Activated CD4-positive, alpha-beta T cell treated with anti-CD3 and anti-CD28 coated beads, Interleukin-2, amount 50 U/mL, for 24 hours (primary cell): ENCODE data around the gene DNAJA3.
A peak's percentile ranks its signal among the peaks of the same experiment; 100 is the strongest.
"Not testable (repeated sequence)": the region's sequence is repeated elsewhere in the genome, so short reads cannot be mapped to it uniquely, and the experiment has no call there.

Experiments
- DNase-seq, 2 donors: peaks; one replicate each; pipeline ENCODE4 v3.0.0-alpha.2; 2020; ENCODE audit warnings: low read depth in 1 of 2, low spot score in 1 of 2

DNAJA3 gene

DNA sequence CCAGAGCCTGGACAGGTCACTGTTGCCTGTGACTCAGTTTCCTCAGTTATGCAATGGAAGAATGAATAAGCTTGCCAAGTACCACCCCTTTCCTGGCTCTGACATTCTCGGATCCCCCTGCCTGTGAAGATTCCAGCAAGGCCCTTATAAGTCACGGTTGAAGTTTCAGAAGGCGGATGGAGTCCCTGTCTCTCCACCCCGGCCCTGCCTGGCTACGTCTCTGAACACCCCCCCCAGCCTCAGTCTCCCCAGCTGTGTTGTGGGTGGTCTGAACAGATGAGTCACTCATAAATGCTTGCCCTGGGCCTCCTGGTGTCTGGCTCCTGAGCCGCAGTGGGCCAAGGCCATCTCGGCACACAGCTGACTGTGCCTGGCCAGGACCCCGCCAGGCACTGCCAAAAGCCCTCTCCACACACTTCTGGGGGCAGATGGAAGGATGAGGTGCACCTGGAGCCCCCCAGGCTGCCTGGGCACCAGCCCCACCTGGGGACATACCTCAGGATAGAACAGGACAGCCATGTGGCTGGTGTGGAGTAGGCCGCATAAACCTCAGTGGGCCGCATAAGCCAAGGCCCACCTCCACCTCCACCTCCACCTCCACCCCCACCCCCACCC is 38.6 kb upstream of the DNAJA3 start:
- no peak for DNase-seq

DNA sequence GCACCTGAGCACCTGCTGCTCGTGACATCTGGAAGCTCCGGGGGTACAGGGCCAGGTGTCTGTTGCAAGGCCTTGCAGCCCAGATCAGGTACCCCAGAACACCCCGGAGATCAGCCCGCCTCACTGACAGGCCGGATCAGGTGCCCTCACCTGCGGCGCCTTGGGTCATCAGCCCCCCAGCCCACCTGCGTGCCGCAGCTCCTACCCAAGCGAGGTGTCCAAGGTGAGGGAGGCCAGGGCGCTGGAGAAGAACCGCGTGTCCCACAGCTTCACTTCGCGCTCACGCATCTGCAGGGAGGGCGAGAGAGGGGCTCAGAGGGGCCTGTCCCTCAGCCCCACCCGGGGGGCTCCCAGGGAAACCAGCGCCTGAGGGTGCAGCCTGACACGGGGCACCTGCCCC is 37.9 kb upstream of the DNAJA3 start:
- no peak for DNase-seq

DNA sequence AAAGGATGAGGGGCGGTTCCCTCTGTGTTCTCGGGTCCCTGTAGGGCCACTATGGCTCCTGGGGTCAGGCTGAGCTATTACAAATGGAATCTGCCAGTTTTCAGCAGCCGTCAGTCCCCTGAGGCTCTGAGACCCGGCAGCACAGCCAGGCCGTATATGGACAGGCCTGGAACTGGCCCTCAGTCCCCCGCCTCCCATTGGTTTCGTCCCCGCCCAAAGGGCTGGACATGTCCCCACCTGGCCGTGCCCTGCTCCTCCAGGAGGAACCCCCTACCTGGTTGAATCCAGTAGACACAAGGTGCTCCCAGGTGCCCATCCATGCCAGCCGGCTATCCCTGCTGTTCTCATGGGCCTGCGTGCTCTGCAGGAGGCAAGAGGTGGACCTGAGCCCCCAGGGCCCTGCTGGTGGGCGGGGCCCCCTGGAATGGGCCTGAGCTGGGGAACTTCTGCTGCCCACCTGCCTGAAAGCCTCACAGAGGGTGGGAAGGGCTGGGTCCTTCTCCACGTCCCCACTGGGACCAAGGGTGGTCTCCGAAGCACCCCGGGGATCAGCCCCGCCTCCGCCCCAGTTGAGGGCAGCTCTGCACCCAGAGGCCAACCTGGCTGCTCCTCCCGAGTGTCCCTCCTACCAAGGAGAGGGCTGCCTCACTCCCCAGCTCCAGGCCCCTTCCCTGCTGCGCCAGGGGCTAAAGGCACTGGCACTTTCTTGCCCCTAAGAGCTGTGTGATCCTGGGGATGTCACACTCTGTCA is 37.2 kb upstream of the DNAJA3 start:
- no peak for DNase-seq

DNA sequence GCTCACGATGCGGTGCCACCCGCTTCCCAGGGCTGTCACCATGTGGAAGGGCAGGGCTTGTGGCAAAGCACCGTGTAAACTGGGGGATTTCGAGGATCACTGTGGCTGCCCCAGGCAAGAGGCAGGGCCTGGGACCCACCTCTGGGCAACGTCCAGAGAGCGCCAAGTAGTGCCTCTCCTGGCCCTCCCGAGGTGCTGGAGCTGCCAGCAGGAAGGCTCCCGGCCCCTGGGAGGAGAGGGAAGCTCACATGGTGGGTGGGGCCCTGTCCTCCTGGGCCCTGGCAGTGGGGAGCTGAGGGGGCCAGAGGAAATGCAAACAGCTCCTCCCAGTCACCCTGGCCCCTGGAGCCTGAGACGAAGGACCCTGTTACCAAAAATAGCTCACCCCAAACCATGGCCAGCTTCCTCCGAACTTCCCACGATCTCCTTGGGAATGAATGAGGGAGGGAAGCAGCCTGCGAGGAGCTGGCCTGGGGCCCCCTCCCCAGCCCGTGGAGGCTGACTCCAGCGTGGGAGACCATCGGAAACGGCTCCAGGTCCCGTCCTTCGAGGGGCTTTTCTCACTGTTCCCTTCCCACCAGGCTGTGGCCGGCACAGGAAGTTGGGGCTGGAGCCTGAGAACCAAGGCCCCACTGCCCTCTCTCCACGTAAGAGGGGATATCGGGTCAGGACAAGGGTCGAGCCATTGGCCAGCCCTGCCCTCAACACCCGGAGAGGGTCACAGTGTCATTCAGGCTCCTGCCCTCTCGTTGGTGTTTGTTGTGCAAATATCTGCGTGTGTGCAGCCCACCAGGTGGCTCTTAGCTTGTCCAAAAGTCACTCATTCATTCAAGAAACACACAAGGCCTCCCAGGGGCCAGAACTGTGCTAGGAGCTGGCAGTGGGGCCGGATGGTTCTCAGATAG is 36.4 kb upstream of the DNAJA3 start:
- DNase-seq: no peak

DNA sequence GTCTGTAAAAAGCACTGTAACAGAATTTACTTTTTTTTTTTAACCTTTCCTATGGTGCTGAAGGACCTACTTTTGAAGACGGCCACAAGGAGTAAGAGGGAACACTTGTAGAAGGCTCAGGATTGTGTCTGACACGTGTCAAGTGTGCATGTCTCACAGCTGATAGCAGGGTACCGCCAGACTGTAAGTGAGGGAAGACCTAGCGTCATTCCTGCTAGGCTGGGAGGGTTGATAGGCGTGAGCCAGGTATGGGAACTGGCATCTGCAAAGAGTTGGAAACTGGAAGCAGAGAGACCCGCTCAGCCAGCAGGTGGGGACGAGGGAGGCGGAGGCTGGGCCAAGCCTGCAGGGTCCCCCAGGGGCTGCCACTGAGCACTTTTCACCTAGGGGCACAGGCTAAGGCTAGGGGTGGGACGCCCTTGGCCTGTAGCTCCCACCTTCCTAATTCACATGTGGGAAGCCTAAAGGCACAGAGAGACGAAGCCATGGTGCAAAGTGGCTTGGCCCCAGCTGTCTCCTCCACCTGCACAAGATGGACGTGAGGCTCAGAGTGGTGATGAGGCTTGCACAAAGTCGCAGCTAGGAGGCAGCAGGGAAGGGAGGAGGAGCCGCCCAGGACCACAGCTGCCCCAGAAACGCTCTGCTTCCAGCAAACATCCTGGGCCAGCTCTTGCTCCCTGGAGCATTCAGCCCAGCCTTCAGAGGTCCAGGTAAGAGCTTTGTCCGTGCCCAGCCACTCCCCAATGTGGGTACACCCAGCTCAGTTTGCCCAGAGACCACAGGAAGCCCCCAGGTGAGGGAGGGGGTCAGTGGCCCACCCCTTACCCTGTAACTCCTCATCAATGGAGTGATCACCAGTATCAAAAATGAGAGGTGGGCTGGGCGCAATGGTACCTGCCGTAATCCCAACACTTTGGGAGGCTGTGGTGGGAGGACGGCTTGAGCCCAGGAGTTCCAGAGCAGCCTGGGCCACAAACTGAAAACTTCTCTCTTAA is 35.1 kb upstream of the DNAJA3 start:
- no peak for DNase-seq

DNA sequence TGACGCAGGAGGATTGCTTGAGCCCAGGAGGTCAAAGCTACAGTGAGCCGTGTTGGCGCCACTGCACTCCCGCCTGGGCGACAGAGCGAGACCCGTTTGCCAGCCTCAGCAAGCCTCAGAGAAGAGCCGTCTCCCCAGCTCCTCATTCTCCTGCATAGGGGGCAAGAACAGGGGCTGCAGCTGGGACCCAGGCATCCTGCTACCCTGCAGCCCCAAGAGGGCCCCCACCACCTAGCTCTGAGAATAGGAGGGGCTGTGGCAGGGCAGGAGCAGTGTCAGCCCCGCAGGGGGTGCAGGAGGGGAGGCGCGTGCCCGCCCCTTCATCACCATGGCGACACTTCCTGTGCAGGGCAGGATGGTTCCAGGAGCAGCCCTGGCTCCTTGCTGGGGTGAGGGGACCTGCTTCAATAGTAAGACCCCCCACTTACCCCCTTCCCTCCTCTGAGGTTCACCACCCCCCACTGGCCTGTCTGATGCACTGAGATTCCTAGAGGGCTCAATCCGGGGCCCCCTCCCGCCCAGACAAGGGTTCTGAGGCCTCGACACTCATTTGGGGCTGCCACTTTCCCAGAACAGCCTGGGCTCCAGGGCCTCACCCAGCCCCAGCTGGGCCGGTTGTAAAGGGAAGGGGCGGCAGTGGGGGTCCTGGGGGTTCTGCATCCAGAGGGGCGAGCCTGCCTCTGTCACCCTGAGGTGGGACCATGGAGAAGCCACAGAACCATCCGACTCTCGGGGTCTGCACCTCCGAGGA is 33.9 kb upstream of the DNAJA3 start:
- DNase-seq: no peak

DNA sequence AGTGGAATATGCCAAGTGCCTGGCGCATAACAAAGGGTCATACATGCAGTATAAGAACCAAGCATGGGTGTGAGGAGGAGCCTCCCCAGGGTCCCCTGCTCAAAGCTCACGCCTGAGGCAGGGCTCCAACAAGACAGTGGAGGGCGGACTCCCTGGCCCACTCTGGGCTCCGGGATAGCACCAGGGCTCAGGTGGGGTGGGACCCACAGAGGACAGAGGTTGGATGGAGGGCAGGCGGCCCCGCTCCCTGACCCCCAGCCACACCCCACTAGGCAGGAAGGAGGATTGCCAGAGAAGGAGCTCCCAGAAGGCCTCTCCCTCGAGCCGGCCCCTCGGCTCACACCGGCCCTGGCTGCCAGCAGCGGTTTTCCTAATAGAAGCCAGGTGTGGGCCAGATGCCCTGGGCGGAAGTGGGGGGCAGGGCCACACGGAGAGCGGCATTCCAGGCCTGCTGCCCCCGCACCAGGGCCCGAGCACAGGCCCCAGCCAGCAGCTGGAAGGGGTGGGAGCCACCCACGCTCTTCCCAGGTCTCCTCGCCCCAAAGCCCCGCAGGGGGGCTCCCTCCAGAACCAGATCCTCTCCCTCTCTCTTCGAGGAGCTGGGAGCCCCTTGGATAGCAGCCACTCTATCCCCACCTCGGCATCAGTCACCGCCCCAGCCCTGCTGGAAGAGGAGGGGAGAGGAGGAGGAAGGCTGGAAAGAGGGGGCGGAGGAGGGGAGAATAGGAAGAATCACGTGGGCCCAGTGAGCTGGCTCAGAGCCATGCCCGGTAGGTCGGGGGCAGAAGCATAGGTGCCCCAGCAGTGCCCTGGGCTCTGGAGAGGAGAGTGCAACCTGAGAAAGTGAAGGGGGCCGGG is 33.1 kb upstream of the DNAJA3 start:
- no peak for DNase-seq

DNA sequence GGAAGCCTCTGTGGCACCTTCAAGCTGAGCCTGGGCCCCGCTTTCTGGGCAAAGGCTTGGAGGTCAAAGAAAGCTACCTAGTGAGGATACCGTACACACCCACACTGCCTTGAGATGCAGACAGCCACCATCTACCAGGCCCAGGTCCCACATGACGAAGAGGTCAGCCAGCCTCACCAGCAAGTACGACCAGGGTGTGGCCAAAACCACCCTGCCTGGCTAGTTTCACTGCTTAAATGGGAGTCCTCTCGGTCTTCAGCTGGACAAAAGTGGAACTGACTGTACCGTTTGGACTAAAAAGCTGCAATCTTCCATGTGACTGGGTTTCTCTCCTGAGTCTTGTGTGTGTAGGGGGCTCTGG is 32.4 kb upstream of the DNAJA3 start:
- no peak for DNase-seq

DNA sequence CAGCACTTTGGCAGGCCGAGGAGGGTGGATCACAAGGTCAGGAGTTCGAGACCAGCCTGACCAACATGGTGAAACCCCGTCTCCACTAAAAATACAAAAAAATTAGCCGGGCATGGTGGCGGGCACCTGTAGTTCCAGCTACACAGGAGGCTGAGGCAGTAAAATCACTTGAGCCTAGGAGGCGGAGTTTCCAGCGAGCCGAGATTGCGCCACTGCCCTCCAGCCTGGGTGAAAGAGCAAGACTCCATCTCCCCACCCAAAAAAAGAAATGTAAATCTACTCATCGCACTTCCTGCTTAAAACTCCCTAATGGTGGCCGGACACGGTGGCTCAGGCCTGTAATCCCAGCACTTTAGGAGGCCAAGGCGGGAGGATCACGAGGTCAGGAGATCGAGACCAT is 31.8 kb upstream of the DNAJA3 start:
- DNase-seq: not testable (repeated sequence)

DNA sequence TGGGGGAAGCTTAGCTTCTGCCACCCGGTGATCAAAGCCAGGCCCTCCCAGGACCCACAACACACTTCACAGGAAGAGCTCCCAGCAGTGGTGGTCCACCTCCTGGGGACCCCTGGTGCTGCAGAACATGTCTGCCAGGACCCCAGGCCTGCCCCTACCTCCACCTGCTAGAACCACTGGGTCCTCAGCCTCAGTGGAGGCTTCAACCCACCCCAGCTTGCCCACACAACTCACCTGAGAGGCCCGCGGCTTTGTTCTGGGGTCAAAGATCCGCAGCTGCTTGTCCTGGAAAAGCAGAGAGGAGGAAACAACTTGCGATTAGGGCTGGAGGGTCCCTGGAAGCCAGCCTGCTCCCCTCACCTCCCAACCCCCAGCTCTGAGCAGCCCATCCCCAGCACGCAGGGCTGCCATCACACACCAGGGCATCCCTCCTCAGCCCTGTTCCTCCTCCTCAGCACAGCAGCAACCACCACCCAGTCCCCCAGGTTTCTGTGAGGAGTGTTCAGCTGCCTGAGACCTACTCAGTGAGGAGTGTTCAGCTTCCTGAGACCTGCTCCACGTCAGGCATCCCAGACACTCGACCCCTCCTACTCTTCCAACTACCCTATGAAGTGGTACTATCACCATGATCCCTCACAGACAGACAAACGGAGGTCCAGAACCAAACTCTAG is 30.5 kb upstream of the DNAJA3 start:
- no peak for DNase-seq

DNA sequence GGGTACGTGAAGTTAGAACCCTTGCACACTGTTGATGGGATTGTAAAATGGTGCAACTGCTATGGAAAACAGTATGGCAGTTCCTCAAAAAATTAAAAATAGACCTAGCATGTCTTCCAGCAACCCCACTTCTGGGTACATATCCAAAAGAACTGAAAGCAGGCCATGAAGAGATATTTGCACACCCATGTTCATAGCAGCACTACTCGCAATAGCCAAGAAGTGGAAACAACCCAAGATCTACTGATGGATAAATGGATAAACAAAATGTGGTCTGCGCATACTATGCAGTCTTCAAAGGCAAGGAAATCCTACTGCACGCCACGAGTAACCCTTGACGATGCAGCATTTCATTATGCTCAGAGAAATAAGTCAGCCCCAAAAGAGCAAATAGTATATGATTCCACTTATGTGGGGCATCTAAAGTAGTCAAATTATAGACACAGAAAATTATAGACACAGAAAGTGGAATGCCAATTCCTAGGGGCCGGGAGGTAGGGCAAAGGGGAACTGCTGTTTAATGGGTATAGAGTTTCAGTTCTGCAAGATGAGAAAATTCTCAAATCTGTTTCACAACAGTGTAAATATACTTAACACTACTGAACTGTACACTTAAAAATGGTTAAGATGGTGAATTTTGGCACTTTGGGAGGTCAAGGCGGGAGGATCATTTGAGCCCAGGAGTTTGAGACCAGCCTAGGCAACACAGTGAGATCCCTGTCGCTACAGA is 26.5 kb upstream of the DNAJA3 start:
- DNase-seq: no peak

DNA sequence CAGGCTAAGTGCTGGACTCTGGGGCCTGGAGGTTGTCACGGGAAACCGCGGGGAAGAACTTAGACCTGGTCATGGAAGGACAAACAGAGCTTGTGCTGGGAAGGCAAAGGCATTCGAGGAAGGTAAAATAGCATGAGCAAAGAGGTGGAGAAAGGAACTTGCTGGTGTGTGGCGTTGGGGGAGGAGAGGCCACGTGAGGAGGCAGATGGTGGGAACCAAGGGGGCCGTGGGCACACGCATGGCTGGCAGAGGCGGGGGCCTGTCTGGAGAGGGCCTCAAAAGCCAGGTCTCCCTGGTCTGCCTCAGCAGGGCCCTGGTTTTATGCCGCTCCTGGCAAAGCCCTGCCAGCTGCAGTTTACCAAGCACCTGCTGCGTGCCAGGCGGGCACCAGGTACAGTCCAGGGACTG is 24.6 kb upstream of the DNAJA3 start:
- DNase-seq: no peak

DNA sequence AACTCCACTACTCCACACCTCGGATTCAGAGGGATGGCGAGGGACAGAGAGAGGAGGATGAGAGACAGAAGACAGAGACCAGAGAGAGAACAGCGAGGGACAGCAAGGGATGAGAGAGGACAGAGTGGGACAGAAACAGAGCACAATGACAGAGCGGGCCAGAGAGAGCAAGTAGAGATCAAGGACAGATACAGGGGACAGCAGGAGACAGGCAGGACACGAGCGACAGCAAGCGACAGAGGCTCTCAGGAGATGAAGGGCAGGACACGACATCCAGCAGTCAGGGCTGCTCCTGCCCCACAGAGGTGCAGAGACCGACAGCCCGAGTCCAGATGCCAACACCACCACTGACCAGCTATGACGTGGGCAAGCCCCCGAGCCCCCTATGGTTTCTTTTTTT is 24.2 kb upstream of the DNAJA3 start:
- DNase-seq: no peak

DNA sequence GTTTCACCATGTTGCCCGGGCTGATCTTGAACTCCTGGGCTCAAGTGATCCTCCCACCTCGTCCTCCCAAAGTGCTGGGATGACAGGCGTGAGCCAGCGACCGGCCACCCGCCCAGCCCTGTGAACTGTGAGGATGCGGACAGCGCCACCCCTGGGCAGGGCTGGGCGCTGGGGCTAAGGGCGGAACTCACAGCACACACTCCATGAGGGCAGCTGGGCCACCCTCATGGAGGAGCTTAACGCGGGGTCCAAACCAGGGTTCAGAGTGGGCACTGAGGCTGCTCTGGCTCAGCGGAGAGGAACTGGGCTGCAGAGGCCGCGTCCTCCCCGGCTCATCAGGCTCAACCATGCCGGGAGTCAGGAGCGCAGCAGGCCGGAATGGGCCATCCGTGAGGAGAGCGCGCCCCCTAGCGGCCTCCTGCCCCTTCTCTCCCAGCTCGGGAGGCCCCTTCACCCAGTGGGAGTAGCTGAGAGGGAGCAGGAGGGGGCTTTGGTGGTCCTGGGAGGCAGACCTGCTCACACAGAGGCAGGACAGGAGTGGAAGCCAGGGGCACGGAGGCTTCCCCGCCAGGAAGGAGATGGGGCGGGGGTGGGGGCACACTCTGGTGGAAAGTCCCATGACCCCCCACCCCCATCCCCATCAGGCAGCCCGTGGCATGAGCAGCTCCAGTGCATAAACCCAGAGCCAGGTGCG is 23.1 kb upstream of the DNAJA3 start:
- DNase-seq: peak; percentile 49 to 54

DNA sequence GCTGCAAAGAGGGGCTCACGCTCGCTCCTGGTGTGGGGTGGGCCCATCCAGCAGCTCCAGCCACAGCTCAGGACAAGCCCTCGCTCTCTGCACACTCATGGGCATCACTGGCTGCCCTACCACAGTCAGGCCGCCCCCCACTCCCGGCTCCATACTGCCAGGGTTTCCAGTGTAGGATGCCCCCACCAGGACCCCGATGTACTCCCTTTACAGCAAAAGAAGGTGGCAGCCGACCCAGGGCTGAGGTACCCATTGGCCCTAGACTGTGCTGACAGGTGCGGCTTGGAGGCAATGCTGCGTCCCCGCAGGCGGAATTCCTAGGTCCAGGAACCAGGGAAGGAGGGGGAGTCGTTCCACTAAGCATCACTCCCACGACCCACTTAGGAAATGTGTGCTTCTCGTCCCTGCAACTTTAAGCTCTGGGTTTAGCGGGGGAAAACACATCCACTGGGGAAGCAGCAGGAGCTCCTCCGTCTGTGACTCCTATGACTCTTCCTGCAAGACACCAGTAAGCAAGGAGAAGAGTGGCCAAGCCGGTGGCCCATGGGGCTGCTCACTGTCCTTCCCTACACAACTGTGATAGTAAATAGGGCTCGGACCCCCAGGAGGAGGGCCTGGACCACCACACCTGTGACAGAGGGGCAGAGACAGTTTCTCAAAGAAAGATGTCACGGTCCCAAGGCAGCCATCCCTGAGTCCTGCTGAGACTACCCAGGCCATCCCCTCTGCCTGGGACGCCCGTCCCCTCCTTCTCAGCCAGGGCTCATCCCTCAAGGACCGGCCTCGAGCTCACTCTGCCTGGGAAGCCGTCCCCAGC is 22.3 kb upstream of the DNAJA3 start:
- no peak for DNase-seq

DNA sequence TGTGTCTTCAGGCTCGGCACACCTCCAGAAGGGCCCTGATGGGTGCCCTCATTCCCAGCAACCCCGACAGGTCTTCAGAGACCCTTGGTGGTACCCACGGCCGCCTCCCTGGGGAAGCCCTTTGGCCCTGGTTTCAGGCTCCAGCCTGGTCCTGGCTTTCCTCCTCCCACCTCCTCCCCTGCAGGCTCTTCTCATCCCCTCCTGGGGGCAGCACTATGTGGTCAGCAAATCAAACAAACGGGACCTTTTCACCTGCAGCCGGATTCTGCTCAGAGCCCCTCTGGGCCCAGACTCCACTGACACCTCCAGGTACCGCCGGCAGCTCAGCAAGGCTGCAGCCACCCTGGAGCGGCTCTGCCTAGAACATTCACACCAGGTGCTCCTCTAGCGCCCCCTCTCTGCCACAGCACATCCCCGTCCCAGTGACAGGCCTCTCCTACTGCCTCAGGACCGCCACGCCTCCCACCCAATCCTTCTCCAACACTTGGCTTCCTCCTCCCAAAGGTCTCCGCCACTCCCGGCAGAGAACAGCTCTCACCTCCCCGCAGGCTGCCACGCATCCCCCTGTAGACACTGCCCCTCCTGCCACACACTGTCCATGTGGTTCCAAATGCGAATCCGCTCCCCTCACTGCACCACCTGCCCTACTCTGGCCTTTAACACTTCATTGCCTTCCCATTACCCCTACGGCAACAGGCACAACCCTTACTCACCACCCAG is 21.3 kb upstream of the DNAJA3 start:
- DNase-seq: no peak
